K562 (cell line): ENCODE data around the gene ZNF384. TPM values are rescaled to one million over a fixed set of nuclear protein-coding genes. Genes with fewer than 3 reads are reported as not detected.

Experiments
- BACH1 ChIP-seq: fragments of 200-800 bp; sonication (Bioruptor generic); IDR thresholded peaks from 2 replicates; pipeline ENCODE4 v1.6.1; 2016; ENCODE audit warnings: missing genetic modification characterization, missing compliant biosample characterization
- CHAMP1 ChIP-seq: fragments of 450-650 bp; IDR thresholded peaks from 2 replicates; pipeline ENCODE4 v1.6.1; 2016; ENCODE audit warnings: mild to moderate bottlenecking
- E2F6 ChIP-seq, 2 experiments: IDR thresholded peaks; 2 replicates each; pipeline ENCODE4 v1.6.1; 2011; ENCODE audit warnings: borderline replicate concordance in 1 of 2, control low read depth in 1 of 2, low read depth in 1 of 2, low read length in 1 of 2, mild to moderate bottlenecking in 1 of 2, mixed read lengths in 1 of 2, moderate library complexity in 1 of 2; ENCODE audit not compliant: insufficient read depth in 1 of 2, insufficient read length in 1 of 2, poor library complexity in 1 of 2, severe bottlenecking in 1 of 2; ENCODE audit errors: extremely low read depth in 1 of 2
- EP300 ChIP-seq: IDR thresholded peaks from 2 replicates; pipeline ENCODE4 v1.6.1; 2012; ENCODE audit warnings: low read length, improper control_type of control experiment
- GABPB1 ChIP-seq: sonication (generic); formaldehyde crosslinking; IDR thresholded peaks from 2 replicates; pipeline ENCODE4 v1.8.0; 2022; ENCODE audit warnings: mild to moderate bottlenecking, missing genetic modification reagents
- MBD2 ChIP-seq: sonication (generic); IDR thresholded peaks from 2 replicates; pipeline ENCODE4 v1.6.1; 2016; ENCODE audit warnings: low read depth, borderline replicate concordance
- MYC ChIP-seq, 2 experiments: fragments of 250-450 bp in 1 of 2; sonication (Bioruptor Pico) in 1 of 2; IDR thresholded peaks; 2 replicates each; pipeline versions ENCODE4 v1.5.1 to v1.6.1; 2012 to 2021; ENCODE audit warnings: low read depth in 2 of 2, borderline replicate concordance in 1 of 2, improper control_type of control experiment in 1 of 2, low read length in 1 of 2, mild to moderate bottlenecking in 1 of 2, moderate library complexity in 1 of 2
- SMARCA4 ChIP-seq: fragments of 450-650 bp; IDR thresholded peaks from 2 replicates; pipeline ENCODE4 v1.6.1; 2016
- TAF9B ChIP-seq: fragments of 450-650 bp; IDR thresholded peaks from 2 replicates; pipeline ENCODE4 v1.6.1; 2018; ENCODE audit warnings: mild to moderate bottlenecking; ENCODE audit not compliant: partially characterized antibody
- ZBTB11 ChIP-seq, 3 experiments: fragments of 200-800 bp in 1 of 3; fragments of 250-450 bp in 1 of 3; fragments of 450-650 bp in 1 of 3; sonication (Bioruptor Pico) in 1 of 3; sonication (Bioruptor generic) in 1 of 3; formaldehyde crosslinking in 1 of 3; IDR thresholded peaks; 2 replicates each; pipeline versions ENCODE4 v1.6.1 to v1.8.0; 2016 to 2022; ENCODE audit warnings: mild to moderate bottlenecking in 2 of 3, missing genetic modification characterization in 2 of 3, missing compliant biosample characterization in 1 of 3, moderate library complexity in 1 of 3
- ZNF197 ChIP-seq: fragments of 200-800 bp; sonication (Bioruptor generic); IDR thresholded peaks from 2 replicates; pipeline ENCODE4 v1.6.1; 2016; ENCODE audit warnings: low read depth, missing genetic modification characterization, missing compliant biosample characterization
- ZNF639 ChIP-seq, 2 experiments: fragments of 200-800 bp in 1 of 2; sonication (Bioruptor generic) in 1 of 2; sonication (generic) in 1 of 2; formaldehyde crosslinking in 1 of 2; IDR thresholded peaks in 1 of 2; conservative IDR thresholded peaks in 1 of 2; 2 replicates each; pipeline versions ENCODE4 v1.5.0 to v1.6.1; 2016 to 2020; ENCODE audit warnings: missing compliant biosample characterization in 1 of 2, missing genetic modification characterization in 1 of 2, missing genetic modification reagents in 1 of 2
- polyA plus RNA-seq, 8 experiments: library from polyadenylated mRNA; depleted of rRNA in 4 of 8; stranded (reverse) in 5 of 8; unstranded in 3 of 8; fragments of >200 nt; fragmentation: Nextera tagmentation in 2 of 8; fragmentation: Illumina TruSeq in 1 of 8; extraction: Ambion mirVana in 2 of 8; extraction: Trizol in 1 of 8; gene quantifications; 2 replicates each; pipeline versions ENCODE4 v1.2.1 to v1.2.3, GENCODE V29; 2011 to 2014; ENCODE audit warnings: inconsistent platforms in 1 of 8, missing spikeins in 1 of 8
- total RNA-seq, 7 experiments: library from RNA; depleted of rRNA in 6 of 7; stranded (reverse); fragments of >200 nt in 6 of 7; fragmentation: Illumina TruSeq in 2 of 7; extraction: Trizol in 2 of 7; gene quantifications; 2 replicates each; pipeline versions ENCODE4 v1.2.1 to v1.2.3, GENCODE V29; 2011 to 2021; ENCODE audit warnings: low replicate concordance in 1 of 7

Gene ZNF384
- total and polyA plus RNA-seq, 9 of the 15 experiments (the other 6 are each of a cell fraction or from before 2014, with no cell fraction given) = 0.36 to 64.8 (median 21.3) TPM

GRCh38 chr12:6639151-6639801, 49.9 kb downstream of the ZNF384 start (continued):
- TF ChIP-seq ZBTB11 (CRISPR knock-in tag; IDR thresholded peaks at IDR 0.05) (peak in 1 of 3 experiments; percentile 65; a peak in 2 of 6 replicates), CHAMP1 (0 out of 2 replicates have a peak, but pooled peaks have one; percentile 49), SMARCA4 (peak; percentile 97), GABPB1 (peak; percentile 39; the same call in 1 of the 2 replicates), EP300 (peak; percentile 91), MBD2 (peak; percentile 53), MYC (IDR thresholded peaks at IDR 0.05; ENCODE audit: low read depth, low read length) (peak; percentile 58), MYC (CRISPR knock-in tag; IDR thresholded peaks at IDR 0.05; ENCODE audit: borderline replicate concordance, low read depth) (no peak), TAF9B (peak; percentile 40), E2F6 (IDR thresholded peaks at IDR 0.05; ENCODE audit: borderline replicate concordance in 1 of 2, extremely low read depth in 1 of 2, insufficient read depth in 1 of 2, insufficient read length in 1 of 2, low read depth in 1 of 2, low read length in 1 of 2, poor library complexity in 1 of 2, severe bottlenecking in 1 of 2) (peak in 1 of 2 experiments; percentile 8), ZNF197 (0 out of 2 replicates have a peak, but pooled peaks have one; percentile 30), BACH1 (tag) (0 out of 2 replicates have a peak, but pooled peaks have one; percentile 33), ZNF639 (CRISPR knock-in tag; conservative IDR thresholded peaks at IDR 0.05 in 1 of 2, IDR thresholded peaks at IDR 0.05 in 1 of 2) (peak in 1 of 2 experiments; percentile 81; a peak in 1 of 4 replicates)
